OCI-LY1 (cell line): Measurements from ENCODE around the gene PTGS2.
"Not testable (repeated sequence)": the region's sequence is repeated elsewhere in the genome, so short reads cannot be mapped to it uniquely, and the experiment has no call there.

Source experiments
- H2AFZ ChIP-seq: fragments of 200-600 bp; sonication (generic), shearing (Covaris generic); 2 replicates; pipeline ENCODE4 v1.6.0; 2014; ENCODE audit warnings: antibody characterized with exemption, mild to moderate bottlenecking, low read length
- H3F3A ChIP-seq: fragments of 200-600 bp; sonication (generic), shearing (Covaris generic); 2 replicates; pipeline ENCODE4 v1.6.0; 2014; ENCODE audit warnings: mild to moderate bottlenecking, antibody characterized with exemption, low read length, moderate library complexity; ENCODE audit not compliant: insufficient read depth
- H3K27ac ChIP-seq: fragments of 200-600 bp; sonication (generic); 2 replicates; pipeline ENCODE4 v1.5.1; 2014; ENCODE audit warnings: low read length, mixed run types, mild to moderate bottlenecking, low read depth; ENCODE audit not compliant: poor library complexity, severe bottlenecking
- H3K27me3 ChIP-seq: fragments of 200-600 bp; sonication (generic); 2 replicates; pipeline ENCODE4 v1.6.0; 2014; ENCODE audit warnings: antibody characterized with exemption, mild to moderate bottlenecking, low read length, moderate library complexity; ENCODE audit not compliant: insufficient read depth
- H3K36me3 ChIP-seq: fragments of 200-600 bp; sonication (generic); 2 replicates; pipeline ENCODE4 v1.6.1; 2014; ENCODE audit warnings: mild to moderate bottlenecking, antibody characterized with exemption, low read length, moderate library complexity, mixed read lengths; ENCODE audit not compliant: insufficient read depth
- H3K4me1 ChIP-seq: fragments of 200-600 bp; sonication (generic); 2 replicates; pipeline ENCODE4 v1.5.1; 2014; ENCODE audit warnings: mild to moderate bottlenecking, low read length, moderate library complexity; ENCODE audit not compliant: insufficient read depth, severe bottlenecking
- H3K4me2 ChIP-seq: fragments of 200-600 bp; sonication (generic), shearing (Covaris generic); 2 replicates; pipeline ENCODE4 v1.6.1; 2014; ENCODE audit warnings: low read length
- H3K4me3 ChIP-seq: fragments of 200-600 bp; sonication (generic); 2 replicates; pipeline ENCODE4 v1.5.1; 2014; ENCODE audit warnings: low read length, low read depth, mild to moderate bottlenecking, mixed read lengths; ENCODE audit not compliant: poor library complexity, severe bottlenecking
- H3K79me2 ChIP-seq: fragments of 200-600 bp; shearing (Covaris generic); 2 replicates; pipeline ENCODE4 v1.6.1; 2016; ENCODE audit warnings: mixed run types, low read length, mixed read lengths; ENCODE audit not compliant: insufficient read depth
- H3K9ac ChIP-seq: fragments of 200-600 bp; sonication (generic), shearing (Covaris generic); 2 replicates; pipeline ENCODE4 v1.6.1; 2014; ENCODE audit warnings: mild to moderate bottlenecking, low read length, mixed read lengths
- H3K9me2 ChIP-seq: fragments of 200-600 bp; sonication (generic), shearing (Covaris generic); 2 replicates; pipeline ENCODE4 v1.6.1; 2014; ENCODE audit warnings: low read depth, mild to moderate bottlenecking, low read length, mixed read lengths
- H3K9me3 ChIP-seq: fragments of 200-600 bp; shearing (Covaris generic); 2 replicates; pipeline ENCODE4 v1.6.1; 2014; ENCODE audit warnings: low read length, mixed read lengths
- H4K20me1 ChIP-seq: fragments of 200-600 bp; sonication (generic), shearing (Covaris generic); 2 replicates; pipeline ENCODE4 v1.6.0; 2016; ENCODE audit warnings: mild to moderate bottlenecking, low read length; ENCODE audit not compliant: insufficient read depth
- EZH2 ChIP-seq: fragments of 200-600 bp; sonication (generic), shearing (Covaris generic); IDR thresholded peaks from 2 replicates; pipeline ENCODE4 v1.8.0; 2017; ENCODE audit warnings: borderline replicate concordance, mixed run types, mild to moderate bottlenecking, antibody characterized with exemption, low read length, moderate library complexity, mixed read lengths
- TF ChIP-seq, protein P1 (sequence below): fragments of 200-600 bp; sonication (generic), shearing (Covaris generic); IDR thresholded peaks from 2 replicates; pipeline ENCODE4 v1.5.1; 2017; ENCODE audit warnings: mild to moderate bottlenecking, antibody characterized with exemption, low read length, moderate library complexity, mixed read lengths

The PTGS2 gene

DNA sequence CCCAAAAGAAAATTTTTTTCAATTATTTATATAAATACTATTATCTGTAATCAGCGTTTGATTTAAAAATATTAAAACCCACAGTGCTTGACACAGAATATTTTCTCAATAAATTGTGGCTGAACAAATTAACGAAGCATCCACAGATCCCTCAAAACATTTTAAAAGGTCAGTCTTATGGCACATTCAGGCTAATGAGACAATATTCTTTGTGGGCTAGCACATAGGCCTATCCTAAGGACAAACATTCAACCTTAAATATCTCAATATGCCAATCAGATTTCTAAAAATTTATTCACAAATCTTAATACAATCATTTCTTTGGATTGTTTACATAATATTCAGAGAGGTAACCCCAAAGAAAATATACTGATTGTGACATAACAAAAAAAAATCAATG is 8.1 kb downstream of the PTGS2 start:
- no peaks in the 10 kb centered on the region for H3F3A ChIP-seq
- no peaks in the 10 kb centered on the region for H3K9me3 ChIP-seq
- TF ChIP-seq EZH2, result no peak
- TF ChIP-seq, protein P1, sequence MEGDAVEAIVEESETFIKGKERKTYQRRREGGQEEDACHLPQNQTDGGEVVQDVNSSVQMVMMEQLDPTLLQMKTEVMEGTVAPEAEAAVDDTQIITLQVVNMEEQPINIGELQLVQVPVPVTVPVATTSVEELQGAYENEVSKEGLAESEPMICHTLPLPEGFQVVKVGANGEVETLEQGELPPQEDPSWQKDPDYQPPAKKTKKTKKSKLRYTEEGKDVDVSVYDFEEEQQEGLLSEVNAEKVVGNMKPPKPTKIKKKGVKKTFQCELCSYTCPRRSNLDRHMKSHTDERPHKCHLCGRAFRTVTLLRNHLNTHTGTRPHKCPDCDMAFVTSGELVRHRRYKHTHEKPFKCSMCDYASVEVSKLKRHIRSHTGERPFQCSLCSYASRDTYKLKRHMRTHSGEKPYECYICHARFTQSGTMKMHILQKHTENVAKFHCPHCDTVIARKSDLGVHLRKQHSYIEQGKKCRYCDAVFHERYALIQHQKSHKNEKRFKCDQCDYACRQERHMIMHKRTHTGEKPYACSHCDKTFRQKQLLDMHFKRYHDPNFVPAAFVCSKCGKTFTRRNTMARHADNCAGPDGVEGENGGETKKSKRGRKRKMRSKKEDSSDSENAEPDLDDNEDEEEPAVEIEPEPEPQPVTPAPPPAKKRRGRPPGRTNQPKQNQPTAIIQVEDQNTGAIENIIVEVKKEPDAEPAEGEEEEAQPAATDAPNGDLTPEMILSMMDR, result no peak
- no peaks in the 10 kb centered on the region for H4K20me1 ChIP-seq
- H3K9ac ChIP-seq, result no peak overlapping the region
- H3K36me3 ChIP-seq, result no peaks in the 10 kb centered on the region
- no peaks in the 10 kb centered on the region for H3K27me3 ChIP-seq
- no peak overlapping the region for H3K4me2 ChIP-seq
- no peaks in the 10 kb centered on the region for H3K79me2 ChIP-seq
- H3K4me1 ChIP-seq, result no peaks in the 10 kb centered on the region
- H3K27ac ChIP-seq, result no peak overlapping the region
- no peaks in the 10 kb centered on the region for H3K9me2 ChIP-seq
- no peak overlapping the region for H2AFZ ChIP-seq
- no peak overlapping the region for H3K4me3 ChIP-seq

DNA sequence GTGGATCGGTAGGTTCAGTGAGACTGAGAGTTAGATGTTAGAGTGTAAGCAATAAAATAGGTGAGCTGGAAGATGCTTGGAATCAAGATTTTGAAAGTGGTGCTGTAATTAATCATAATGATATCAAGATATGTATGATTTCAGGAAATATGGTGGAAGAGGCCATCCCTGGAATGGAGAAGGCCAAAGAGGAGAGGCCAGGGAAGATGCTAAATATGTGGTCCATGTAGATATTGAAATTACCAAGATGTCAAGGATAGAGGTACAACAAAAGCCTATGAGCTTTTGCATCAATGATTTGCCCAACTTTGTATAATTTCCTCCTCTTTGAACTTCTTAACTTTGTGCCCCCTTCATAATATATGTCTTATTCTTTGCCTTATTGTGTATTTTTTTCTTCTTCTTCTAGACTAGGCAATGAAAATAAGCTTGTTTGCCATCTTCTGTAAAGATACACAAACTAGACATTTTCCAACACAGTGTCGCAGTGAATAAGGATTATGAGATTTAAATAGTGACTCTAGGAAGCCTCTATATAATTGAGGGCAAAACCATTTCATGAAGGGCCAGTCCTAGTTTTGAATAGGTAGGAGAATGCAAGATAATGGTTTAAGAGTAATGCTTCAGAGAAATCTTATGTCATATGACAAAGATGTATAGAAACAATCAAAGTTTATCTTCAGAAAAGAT is 8.9 kb downstream of the PTGS2 start:
- Histone ChIP-seq H3K27ac (no peak overlapping the region), H3K9me2 (no peaks in the 10 kb centered on the region)
- TF ChIP-seq, protein P1, result no peak
- TF ChIP-seq EZH2, result no peak

DNA sequence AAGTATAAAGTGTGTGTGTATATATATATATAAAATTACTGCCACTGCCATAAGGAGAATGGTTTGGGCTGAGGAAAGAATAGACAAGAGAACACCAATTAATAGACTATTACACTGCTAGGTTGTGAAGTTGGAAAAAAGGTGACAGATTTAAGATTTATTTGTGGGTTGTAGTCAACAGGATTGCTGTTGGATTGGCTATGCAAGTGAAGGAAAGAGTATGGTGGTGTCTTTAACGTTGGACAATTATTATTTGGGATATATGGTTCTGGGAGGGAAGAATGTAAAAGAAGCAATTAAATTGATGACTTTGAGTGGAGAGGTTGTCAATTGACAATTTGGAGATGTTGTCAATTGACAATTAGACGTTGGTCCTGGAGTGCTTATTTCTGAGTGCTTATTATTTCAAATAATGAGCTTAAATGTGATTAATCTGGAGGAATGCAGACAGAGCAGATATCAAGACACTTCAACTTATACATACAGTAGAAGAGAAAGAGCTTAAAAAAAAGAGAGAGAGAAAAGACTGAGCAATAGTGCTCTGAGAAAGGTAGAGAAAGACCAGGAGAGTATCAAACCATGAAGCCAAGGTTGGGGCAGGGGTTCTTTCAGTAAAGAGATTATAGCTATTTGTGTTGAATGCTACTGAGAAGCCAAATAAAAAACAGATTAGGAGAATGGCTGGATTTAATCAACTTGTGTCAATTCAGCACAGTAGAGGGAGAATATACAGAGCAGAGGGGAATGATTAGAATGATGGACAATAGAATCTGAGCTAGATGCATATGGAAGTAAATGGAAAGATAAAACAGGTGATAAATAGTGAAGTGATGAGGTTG is 9.7 kb downstream of the PTGS2 start:
- Histone ChIP-seq H3K9ac (no peak overlapping the region), H3K27ac (no peak overlapping the region), H3F3A (no peaks in the 10 kb centered on the region), H2AFZ (no peak overlapping the region), H3K4me1 (no peaks in the 10 kb centered on the region), H3K27me3 (no peaks in the 10 kb centered on the region), H3K9me3 (no peaks in the 10 kb centered on the region), H3K4me2 (no peak overlapping the region), H3K9me2 (no peaks in the 10 kb centered on the region), H3K79me2 (no peaks in the 10 kb centered on the region), H4K20me1 (no peaks in the 10 kb centered on the region), H3K36me3 (no peaks in the 10 kb centered on the region), H3K4me3 (no peak overlapping the region)
- TF ChIP-seq EZH2, result no peak
- TF ChIP-seq, protein P1, result no peak

More for the DNA sequence above, 8.9 kb downstream of the PTGS2 start:
- Histone ChIP-seq H3K9me3 (no peaks in the 10 kb centered on the region), H4K20me1 (no peaks in the 10 kb centered on the region), H3K9ac (no peak overlapping the region), H2AFZ (no peak overlapping the region), H3F3A (no peaks in the 10 kb centered on the region), H3K4me3 (no peak overlapping the region), H3K36me3 (no peaks in the 10 kb centered on the region), H3K4me1 (no peaks in the 10 kb centered on the region), H3K27me3 (no peaks in the 10 kb centered on the region), H3K4me2 (no peak overlapping the region), H3K79me2 (no peaks in the 10 kb centered on the region)

DNA sequence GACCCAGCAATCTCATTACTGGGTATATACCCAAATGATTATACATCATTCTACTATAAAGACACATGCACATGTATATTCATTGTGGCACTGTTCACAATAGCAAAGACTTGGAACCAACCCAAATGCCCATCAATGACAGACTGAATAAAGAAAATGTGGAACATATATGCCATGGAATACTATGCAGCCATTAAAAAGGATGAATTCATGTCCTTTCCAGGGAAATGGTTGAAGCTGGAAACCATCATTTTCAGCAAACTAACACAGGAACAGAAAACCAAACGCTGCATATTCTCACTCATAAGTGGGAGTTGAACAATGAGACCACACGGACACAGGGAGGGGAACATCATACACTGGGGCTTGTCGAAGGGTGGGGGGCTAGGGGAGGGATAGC is 10.4 kb downstream of the PTGS2 start:
- not testable (repeated sequence) for H4K20me1 ChIP-seq, H3K27me3 ChIP-seq, H3F3A ChIP-seq, H3K36me3 ChIP-seq, H3K9me2 ChIP-seq, H2AFZ ChIP-seq, H3K4me1 ChIP-seq, H3K9ac ChIP-seq, H3K27ac ChIP-seq, H3K9me3 ChIP-seq, H3K4me3 ChIP-seq, H3K4me2 ChIP-seq, H3K79me2 ChIP-seq

DNA sequence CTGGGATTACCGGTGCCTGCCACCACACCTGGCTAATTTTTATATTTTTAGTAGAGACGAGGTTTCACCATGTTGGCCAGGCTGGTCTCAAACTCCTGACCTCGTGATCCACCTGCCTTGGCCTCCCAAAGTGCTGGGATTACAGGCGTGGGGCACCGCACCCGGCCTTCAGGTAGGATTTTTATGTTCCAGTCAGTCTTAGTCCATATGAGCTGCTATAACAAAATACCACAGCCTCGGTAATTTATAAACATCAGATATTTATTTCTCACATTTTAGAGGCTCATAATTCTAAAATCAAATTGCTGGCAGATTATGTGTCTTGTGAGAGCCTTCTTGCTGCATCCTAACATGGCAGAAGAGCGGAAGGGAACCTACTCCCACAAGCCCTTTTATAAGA is 16.0 kb downstream of the PTGS2 start:
- H2AFZ ChIP-seq, H3K36me3 ChIP-seq, H3F3A ChIP-seq, H3K27ac ChIP-seq, H3K4me3 ChIP-seq, H3K9ac ChIP-seq, H3K9me2 ChIP-seq, H4K20me1 ChIP-seq, H3K9me3 ChIP-seq, H3K4me1 ChIP-seq, H3K27me3 ChIP-seq, H3K4me2 ChIP-seq, H3K79me2 ChIP-seq: not testable (repeated sequence)
